SK-N-SH (cell line): ENCODE results near the gene UBTD1. TPM values are rescaled to one million over a fixed set of nuclear protein-coding genes. Genes with fewer than 3 reads are reported as not detected.
A peak's percentile ranks its signal among the peaks of the same experiment; 100 is the strongest.

Source experiments
- CTCF ChIA-PET: fragments of 300-600, 350-600 bp; formaldehyde crosslinking; extraction: SDS; loops from one replicate; lab custom pipeline; 2021; lab: Yijun Ruan, JAX
- POLR2A ChIA-PET: fragments of 350-600 bp; sonication (Branson Sonifier 250); formaldehyde crosslinking; extraction: SDS; loops from one replicate; lab custom pipeline; 2020; ENCODE audit warnings: antibody characterized with exemption, inconsistent platforms; lab: Yijun Ruan, JAX
- DNase-seq: peaks from one replicate; pipeline ENCODE4 v3.0.0; 2012
- H2AFZ ChIP-seq: fragments of 200-600 bp; sonication (generic); 2 replicates; pipeline ENCODE4 v1.8.1; 2016; ENCODE audit warnings: antibody characterized with exemption, mild to moderate bottlenecking, low read depth
- H3F3A ChIP-seq: fragments of 200-600 bp; sonication (generic); replicated peaks from 2 replicates; pipeline ENCODE3; 2016; ENCODE audit warnings: antibody characterized with exemption, mild to moderate bottlenecking; ENCODE audit not compliant: insufficient read depth
- H3K27ac ChIP-seq, 2 experiments: fragments of 200-500 bp in 1 of 2; fragments of 200-600 bp in 1 of 2; sonication (Bioruptor generic) in 1 of 2; sonication (generic), shearing (Covaris generic) in 1 of 2; 2 replicates each; pipeline versions ENCODE4 v1.5.1 to v1.6.1; 2014 to 2016; ENCODE audit warnings: low read depth in 2 of 2, inconsistent platforms in 1 of 2, low read length in 1 of 2, mild to moderate bottlenecking in 1 of 2, mixed read lengths in 1 of 2
- H3K27me3 ChIP-seq: fragments of 200-600 bp; sonication (generic), shearing (Covaris generic); 2 replicates; pipeline ENCODE4 v1.6.1; 2016; ENCODE audit warnings: mixed run types; ENCODE audit not compliant: insufficient read depth
- H3K36me3 ChIP-seq, 2 experiments: fragments of 200-500 bp in 1 of 2; fragments of 200-600 bp in 1 of 2; sonication (Bioruptor generic) in 1 of 2; sonication (generic) in 1 of 2; replicated peaks in 1 of 2; 2 replicates each; pipeline versions ENCODE3 to v1.5.1; 2014 to 2016; ENCODE audit warnings: low read length in 1 of 2, mild to moderate bottlenecking in 1 of 2; ENCODE audit not compliant: insufficient read depth in 2 of 2, control insufficient read depth in 1 of 2
- H3K4me1 ChIP-seq, 2 experiments: fragments of 200-500 bp in 1 of 2; fragments of 200-600 bp in 1 of 2; sonication (Bioruptor generic) in 1 of 2; sonication (generic), shearing (Covaris generic) in 1 of 2; 2 replicates each; pipeline versions ENCODE4 v1.5.1 to v1.6.1; 2014 to 2016; ENCODE audit warnings: low read depth in 1 of 2, low read length in 1 of 2, mixed run types in 1 of 2; ENCODE audit not compliant: insufficient read depth in 2 of 2, control insufficient read depth in 1 of 2
- H3K4me2 ChIP-seq: fragments of 200-600 bp; sonication (generic), shearing (Covaris generic); 2 replicates; pipeline ENCODE4 v1.6.1; 2017; ENCODE audit warnings: mixed run types
- H3K4me3 ChIP-seq, 2 experiments: fragments of 200-500 bp in 1 of 2; fragments of 200-600 bp in 1 of 2; sonication (Bioruptor generic) in 1 of 2; sonication (generic), shearing (Covaris generic) in 1 of 2; 2 replicates each; pipeline versions ENCODE4 v1.5.1 to v1.8.1; 2014 to 2016; ENCODE audit warnings: low read depth in 2 of 2, inconsistent platforms in 1 of 2, low read length in 1 of 2, mild to moderate bottlenecking in 1 of 2, mixed read lengths in 1 of 2, moderate library complexity in 1 of 2
- H3K79me2 ChIP-seq: fragments of 200-600 bp; sonication (generic); 2 replicates; pipeline ENCODE4 v1.8.1; 2017; ENCODE audit warnings: mild to moderate bottlenecking; ENCODE audit not compliant: insufficient read depth
- H3K9ac ChIP-seq: fragments of 200-600 bp; sonication (generic); 2 replicates; pipeline ENCODE4 v1.6.1; 2017; ENCODE audit warnings: mixed run types
- H3K9me2 ChIP-seq: fragments of 200-600 bp; sonication (generic); 2 replicates; pipeline ENCODE4 v1.6.1; 2017; ENCODE audit warnings: mixed run types
- H3K9me3 ChIP-seq: fragments of 200-600 bp; sonication (generic); 2 replicates; pipeline ENCODE4 v1.6.1; 2017; ENCODE audit warnings: mixed run types, mild to moderate bottlenecking, moderate library complexity
- H4K20me1 ChIP-seq: fragments of 200-600 bp; sonication (generic); 2 replicates; pipeline ENCODE4 v1.6.1; 2017; ENCODE audit warnings: mild to moderate bottlenecking, mixed run types; ENCODE audit not compliant: insufficient read depth
- CHD2 ChIP-seq: fragments of 150-350 bp; IDR thresholded peaks from 2 replicates; pipeline ENCODE4 v1.6.1; 2018; ENCODE audit warnings: low read length; ENCODE audit not compliant: partially characterized antibody
- ELF1 ChIP-seq: IDR thresholded peaks from 2 replicates; pipeline ENCODE4 v1.4.0; 2012
- EP300 ChIP-seq, 2 experiments: IDR thresholded peaks; 2 replicates each; pipeline versions ENCODE4 v1.4.0 to v1.6.1; 2012; ENCODE audit warnings: borderline replicate concordance in 1 of 2, low read depth in 1 of 2, low read length in 1 of 2
- FOXM1 ChIP-seq: IDR thresholded peaks from 2 replicates; pipeline ENCODE4 v1.4.0; 2012; ENCODE audit warnings: low read depth, mild to moderate bottlenecking
- GABPA ChIP-seq: IDR thresholded peaks from 2 replicates; pipeline ENCODE4 v1.4.0; 2012; ENCODE audit warnings: low read depth, mild to moderate bottlenecking
- NRF1 ChIP-seq: IDR thresholded peaks from 2 replicates; pipeline ENCODE4 v1.6.1; 2012; ENCODE audit warnings: low read depth, mild to moderate bottlenecking, low read length
- RAD21 ChIP-seq: IDR thresholded peaks from 2 replicates; pipeline ENCODE4 v1.6.1; 2012; ENCODE audit warnings: mild to moderate bottlenecking, low read length
- RCOR1 ChIP-seq: fragments of 150-350 bp; IDR thresholded peaks from 2 replicates; pipeline ENCODE4 v1.6.1; 2017; ENCODE audit warnings: antibody characterized with exemption, low read length
- SMC3 ChIP-seq: IDR thresholded peaks from 2 replicates; pipeline ENCODE4 v1.6.1; 2012; ENCODE audit warnings: low read depth, low read length, improper control_type of control experiment
- TCF12 ChIP-seq: IDR thresholded peaks from 2 replicates; pipeline ENCODE4 v1.4.0; 2012
- YY1 ChIP-seq: IDR thresholded peaks from 2 replicates; pipeline ENCODE4 v1.4.0; 2012; ENCODE audit warnings: low read depth, mild to moderate bottlenecking
- WGBS: methylation state at CpG from one replicate; pipeline ENCODE4 v1.1.6; 2017; ENCODE audit warnings: low lambda C conversion rate; 5-methylcytosine and 5-hydroxymethylcytosine counted together
- polyA plus RNA-seq, 3 experiments: library from polyadenylated mRNA; depleted of rRNA; stranded (reverse); fragments of >200 nt; gene quantifications; 2 replicates each; pipeline ENCODE4 v1.2.3, GENCODE V29; 2012
- TF ChIP-seq, protein P1 (sequence below): fragments of 200-600 bp; sonication (generic); IDR thresholded peaks from 2 replicates; pipeline ENCODE4 v1.6.1; 2017; ENCODE audit warnings: antibody characterized with exemption, mild to moderate bottlenecking, moderate library complexity

UBTD1 gene
- polyA plus RNA-seq, 1 of the 3 experiments (the other 2 are of a cell fraction), result 38.8 TPM

DNA sequence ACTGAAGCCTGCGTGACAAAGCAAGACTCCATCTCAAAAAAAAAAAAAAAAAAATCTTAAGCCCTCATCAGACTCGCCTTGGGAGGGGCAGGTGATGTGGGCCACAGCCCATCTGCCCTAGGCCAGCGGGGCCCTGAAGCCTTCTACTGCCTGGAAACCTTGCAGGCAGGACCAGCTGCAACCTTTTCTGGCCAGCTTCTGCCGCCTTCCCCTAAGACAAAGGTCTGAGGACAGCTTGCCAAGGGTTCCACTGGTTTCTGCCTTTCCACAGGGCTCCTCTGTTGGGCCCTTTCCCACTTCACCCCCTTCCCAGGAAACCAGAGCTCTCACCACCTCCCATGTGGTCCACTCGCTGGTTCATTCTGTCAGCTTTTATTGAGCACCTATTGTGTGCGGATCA lies 35.2 kb downstream of the UBTD1 start:
- WGBS, result 75% methylated on average over 6 of the region's 6 CpGs
- no peak overlapping the region for H2AFZ ChIP-seq
- H3K9me2 ChIP-seq, result no peaks in the 10 kb centered on the region
- H3K4me3 ChIP-seq, result no peak overlapping the region
- no peaks in the 10 kb centered on the region for H3K9me3 ChIP-seq
- H3K4me2 ChIP-seq, result peak overlapping the region; percentile 70; the same call in 1 of the 2 replicates
- 0 out of 2 replicates have a peak overlapping the region, but pooled peaks have one; percentile 34 for H3K9ac ChIP-seq
- peaks cover 13% of the 10 kb centered on the region for H3F3A ChIP-seq
- H4K20me1 ChIP-seq, result peaks cover 7% of the 10 kb centered on the region; the same call in 1 of the 2 replicates
- ChIA-PET POLR2A (no interaction called here), CTCF (interaction anchor here (1.0 to 5.1 kb wide), 8 partner anchors 10 to 69 kb away, joined by 3 to 53 read pairs (median 6); partner anchors contain the start of gene ANKRD2)
- H3K36me3 ChIP-seq, result no peaks in the 10 kb centered on the region
- DNase-seq, result no peak
- no peaks in the 10 kb centered on the region for H3K27me3 ChIP-seq
- peak overlapping the region in 1 of 2 experiments; percentile 95; a peak in 2 of 4 replicates for H3K27ac ChIP-seq
- TF ChIP-seq FOXM1 (no peak), ELF1 (no peak), CHD2 (no peak)
- peaks cover 10 to 29% of the 10 kb centered on the region in 2 experiments; a peak in 3 of 4 replicates for H3K4me1 ChIP-seq
- peaks cover 61% of the 10 kb centered on the region for H3K79me2 ChIP-seq

DNA sequence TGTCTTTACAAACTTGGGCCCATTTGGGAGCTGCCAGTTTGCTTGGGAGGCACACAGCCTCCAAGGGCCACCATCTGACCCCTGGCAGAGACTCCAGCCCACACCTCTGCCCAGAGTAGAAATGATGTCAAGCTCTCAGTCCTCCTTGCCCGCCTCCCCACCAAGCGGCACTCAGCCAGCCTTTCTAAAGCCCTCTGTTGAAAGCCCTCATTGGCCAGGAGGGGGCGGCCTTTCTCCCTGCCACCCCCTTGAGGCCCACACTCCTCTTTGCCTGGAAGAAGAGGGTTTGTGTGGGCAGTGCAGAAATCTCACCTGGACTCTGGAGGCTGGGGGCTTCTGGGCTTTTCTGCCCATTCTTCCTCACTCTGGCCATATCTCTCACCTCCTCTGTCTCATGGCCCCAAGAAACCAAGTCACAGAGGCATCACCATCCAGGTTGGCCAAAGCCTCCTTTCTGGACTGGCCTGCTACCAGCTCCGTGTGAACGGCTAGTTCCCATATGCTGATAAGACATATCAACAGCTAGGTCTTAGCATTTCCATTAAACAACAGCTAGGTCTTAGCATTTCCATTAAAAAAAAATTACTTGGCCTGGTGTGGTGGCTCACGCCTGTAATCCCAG lies 36.1 kb downstream of the UBTD1 start:
- Histone ChIP-seq H3K36me3 (no peaks in the 10 kb centered on the region), H2AFZ (no peak overlapping the region), H3F3A (peaks cover 13% of the 10 kb centered on the region), H3K9me3 (no peaks in the 10 kb centered on the region), H3K9ac (no peak overlapping the region), H3K27me3 (no peaks in the 10 kb centered on the region), H3K4me1 (peaks cover 16 to 38% of the 10 kb centered on the region in 2 experiments; a peak in 3 of 4 replicates), H4K20me1 (peaks cover 7% of the 10 kb centered on the region; the same call in 1 of the 2 replicates), H3K9me2 (no peaks in the 10 kb centered on the region), H3K4me3 (no peak overlapping the region), H3K4me2 (no peak overlapping the region), H3K27ac (peak overlapping the region in 1 of 2 experiments; percentile 95; a peak in 1 of 4 replicates), H3K79me2 (peaks cover 70% of the 10 kb centered on the region)
- DNase-seq, result peak; percentile 62
- CTCF ChIA-PET, result interaction anchor here (0.7 to 5.1 kb wide), 11 partner anchors 9 to 92 kb away, joined by 3 to 53 read pairs (median 4); partner anchors contain the start of genes ANKRD2 and UBTD1
- TF ChIP-seq SMC3, result peak; percentile 28
- no peak for TF ChIP-seq RCOR1
- TF ChIP-seq FOXM1, result no peak
- no peak for TF ChIP-seq TCF12
- peak; percentile 42; the same call in 1 of the 2 replicates for TF ChIP-seq RAD21
- no peak for TF ChIP-seq GABPA
- TF ChIP-seq EP300 (IDR thresholded peaks at IDR 0.05; ENCODE audit: borderline replicate concordance in 1 of 2, low read depth in 1 of 2, low read length in 1 of 2), result no peak
- TF ChIP-seq, protein P1, sequence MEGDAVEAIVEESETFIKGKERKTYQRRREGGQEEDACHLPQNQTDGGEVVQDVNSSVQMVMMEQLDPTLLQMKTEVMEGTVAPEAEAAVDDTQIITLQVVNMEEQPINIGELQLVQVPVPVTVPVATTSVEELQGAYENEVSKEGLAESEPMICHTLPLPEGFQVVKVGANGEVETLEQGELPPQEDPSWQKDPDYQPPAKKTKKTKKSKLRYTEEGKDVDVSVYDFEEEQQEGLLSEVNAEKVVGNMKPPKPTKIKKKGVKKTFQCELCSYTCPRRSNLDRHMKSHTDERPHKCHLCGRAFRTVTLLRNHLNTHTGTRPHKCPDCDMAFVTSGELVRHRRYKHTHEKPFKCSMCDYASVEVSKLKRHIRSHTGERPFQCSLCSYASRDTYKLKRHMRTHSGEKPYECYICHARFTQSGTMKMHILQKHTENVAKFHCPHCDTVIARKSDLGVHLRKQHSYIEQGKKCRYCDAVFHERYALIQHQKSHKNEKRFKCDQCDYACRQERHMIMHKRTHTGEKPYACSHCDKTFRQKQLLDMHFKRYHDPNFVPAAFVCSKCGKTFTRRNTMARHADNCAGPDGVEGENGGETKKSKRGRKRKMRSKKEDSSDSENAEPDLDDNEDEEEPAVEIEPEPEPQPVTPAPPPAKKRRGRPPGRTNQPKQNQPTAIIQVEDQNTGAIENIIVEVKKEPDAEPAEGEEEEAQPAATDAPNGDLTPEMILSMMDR, result peak; percentile 59
- TF ChIP-seq YY1, result no peak
- TF ChIP-seq NRF1, result no peak
- WGBS, result 91% methylated on average over 4 of the region's 6 CpGs
- POLR2A ChIA-PET, result no interaction called here
